ENCODE results near the gene PIPOX.

DNA sequence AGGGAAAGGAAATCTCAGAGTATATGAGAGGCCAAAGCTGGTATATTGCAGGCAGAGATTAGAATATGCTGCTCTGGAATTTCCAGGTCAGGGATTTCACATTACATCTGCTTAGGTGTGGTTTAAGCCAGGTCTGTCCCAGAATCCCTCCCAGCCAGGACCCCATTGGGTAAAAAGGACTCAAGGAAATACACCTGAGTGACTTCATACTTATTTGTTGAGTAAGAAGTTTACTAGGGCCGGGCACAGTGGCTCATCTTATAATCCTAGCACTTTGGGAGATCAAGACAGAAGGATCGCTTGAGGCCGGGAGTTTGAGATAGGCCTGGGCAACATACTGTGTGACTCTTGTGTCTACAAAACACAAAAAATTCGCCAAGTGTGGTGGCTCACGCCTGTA is 7.2 kb downstream of the PIPOX start:
- TF ChIP-seq, protein P1, sequence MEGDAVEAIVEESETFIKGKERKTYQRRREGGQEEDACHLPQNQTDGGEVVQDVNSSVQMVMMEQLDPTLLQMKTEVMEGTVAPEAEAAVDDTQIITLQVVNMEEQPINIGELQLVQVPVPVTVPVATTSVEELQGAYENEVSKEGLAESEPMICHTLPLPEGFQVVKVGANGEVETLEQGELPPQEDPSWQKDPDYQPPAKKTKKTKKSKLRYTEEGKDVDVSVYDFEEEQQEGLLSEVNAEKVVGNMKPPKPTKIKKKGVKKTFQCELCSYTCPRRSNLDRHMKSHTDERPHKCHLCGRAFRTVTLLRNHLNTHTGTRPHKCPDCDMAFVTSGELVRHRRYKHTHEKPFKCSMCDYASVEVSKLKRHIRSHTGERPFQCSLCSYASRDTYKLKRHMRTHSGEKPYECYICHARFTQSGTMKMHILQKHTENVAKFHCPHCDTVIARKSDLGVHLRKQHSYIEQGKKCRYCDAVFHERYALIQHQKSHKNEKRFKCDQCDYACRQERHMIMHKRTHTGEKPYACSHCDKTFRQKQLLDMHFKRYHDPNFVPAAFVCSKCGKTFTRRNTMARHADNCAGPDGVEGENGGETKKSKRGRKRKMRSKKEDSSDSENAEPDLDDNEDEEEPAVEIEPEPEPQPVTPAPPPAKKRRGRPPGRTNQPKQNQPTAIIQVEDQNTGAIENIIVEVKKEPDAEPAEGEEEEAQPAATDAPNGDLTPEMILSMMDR (conservative IDR thresholded peaks at IDR 0.05 in 1 of 2, IDR thresholded peaks at IDR 0.05 in 1 of 2; ENCODE audit: extremely low read depth in 1 of 2, insufficient read depth in 1 of 2, low read depth in 1 of 2, low read length in 2 of 2), result no peak
- no peak for TF ChIP-seq EZH2 (IDR thresholded peaks at IDR 0.05; ENCODE audit: borderline replicate concordance, low read length)

Data from mammary epithelial cell (primary cell).